HG03520 (cell line): Measurements from ENCODE around the gene GREM2.

Experiments
- ATAC-seq: cut with Tn5 transposase; IDR thresholded peaks from one replicate; pipeline ENCODE4 v1.9.1; 2021; ENCODE audit warnings: mild to moderate bottlenecking, moderate library complexity; ENCODE audit not compliant: unreplicated experiment

Gene GREM2

GRCh38 chr1:240503036-240503435 lies 108.9 kb downstream of the GREM2 start:
- no peak for ATAC-seq

GRCh38 chr1:240501115-240501514 lies 110.8 kb downstream of the GREM2 start:
- no peak for ATAC-seq

GRCh38 chr1:240500647-240501046 lies 111.3 kb downstream of the GREM2 start:
- no peak for ATAC-seq

GRCh38 chr1:240499012-240499411 lies 112.9 kb downstream of the GREM2 start:
- ATAC-seq = no peak

- ATAC-seq = no peak
Observed at GRCh38 chr1:240498335-240498734, 113.6 kb downstream of the GREM2 start.

GRCh38 chr1:240497908-240498307 lies 114.0 kb downstream of the GREM2 start:
- no peak for ATAC-seq

GRCh38 chr1:240496941-240497340 lies 115.0 kb downstream of the GREM2 start:
- no peak for ATAC-seq

GRCh38 chr1:240496356-240496755 lies 115.6 kb downstream of the GREM2 start:
- ATAC-seq = no peak

- ATAC-seq = no peak
Observed at GRCh38 chr1:240495601-240496000, 116.4 kb downstream of the GREM2 start.

- no peak for ATAC-seq
Observed at GRCh38 chr1:240492832-240493440, 119.0 kb downstream of the GREM2 start.

- ATAC-seq = no peak
Observed at GRCh38 chr1:240491796-240492195, 120.2 kb downstream of the GREM2 start.

GRCh38 chr1:240491156-240491555 lies 120.8 kb downstream of the GREM2 start:
- ATAC-seq = no peak

- ATAC-seq = no peak
Observed at GRCh38 chr1:240487493-240487892, 124.5 kb downstream of the GREM2 start.

- ATAC-seq = no peak
Observed at GRCh38 chr1:240486611-240487010, 125.3 kb downstream of the GREM2 start.

- no peak for ATAC-seq
Observed at GRCh38 chr1:240484804-240485443, 127.0 kb downstream of the GREM2 start.

GRCh38 chr1:240478536-240478935 lies 133.4 kb downstream of the GREM2 start:
- ATAC-seq = no peak

GRCh38 chr1:240475832-240476231 lies 136.1 kb downstream of the GREM2 start:
- no peak for ATAC-seq

- peak; percentile 55 for ATAC-seq
Observed at GRCh38 chr1:240474133-240474614, 137.8 kb downstream of the GREM2 start.

- ATAC-seq = no peak
Observed at GRCh38 chr1:240468656-240469055, 143.3 kb downstream of the GREM2 start.

GRCh38 chr1:240467895-240468294 lies 144.1 kb downstream of the GREM2 start:
- ATAC-seq = no peak

GRCh38 chr1:240466509-240466908 lies 145.4 kb downstream of the GREM2 start:
- ATAC-seq = no peak

- no peak for ATAC-seq
Observed at GRCh38 chr1:240465531-240465940, 146.4 kb downstream of the GREM2 start.

GRCh38 chr1:240464099-240464498 lies 147.9 kb downstream of the GREM2 start:
- no peak for ATAC-seq
